ENCODE data around the gene UBE2I. TPM values are rescaled to one million over a fixed set of nuclear protein-coding genes. Genes with fewer than 3 reads are reported as not detected.
"Not testable (repeated sequence)": the region's sequence is repeated elsewhere in the genome, so short reads cannot be mapped to it uniquely, and the experiment has no call there.

The UBE2I gene
- polyA plus RNA-seq, 3 donors = 33.1 to 65.3 (median 52.4) TPM

DNA sequence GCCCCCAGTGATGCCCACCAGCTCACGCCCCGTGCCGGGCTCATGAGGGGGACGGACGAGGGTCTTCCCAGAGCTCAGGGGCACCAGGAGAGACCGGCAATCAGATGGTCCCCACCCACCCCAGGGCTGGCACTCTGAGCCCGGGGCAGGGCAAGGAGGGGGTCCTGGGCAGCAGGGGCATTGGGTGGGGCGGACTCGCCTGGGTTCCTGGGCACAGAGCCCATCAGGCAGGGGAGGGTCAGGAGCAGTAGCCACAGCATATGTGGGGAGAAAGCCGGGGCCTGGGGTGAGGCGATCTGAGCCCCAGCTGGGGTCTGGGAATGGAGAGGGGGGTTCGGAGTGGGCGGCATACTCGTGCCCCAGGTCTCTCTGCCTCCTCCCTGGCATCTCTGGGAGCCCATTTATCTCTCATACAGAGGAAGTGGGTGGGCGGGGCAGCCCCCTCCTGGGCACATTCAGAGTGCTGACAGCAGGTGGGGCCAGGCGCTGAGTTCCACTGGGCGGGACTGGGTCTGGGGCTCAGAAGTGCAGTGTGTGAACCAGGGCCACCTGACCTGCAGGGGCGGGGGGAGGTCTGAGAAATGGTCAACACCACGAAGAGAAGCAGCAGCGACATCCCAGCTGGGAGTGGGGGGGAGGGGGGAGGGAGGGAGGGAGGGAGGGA lies 20.5 kb upstream of the UBE2I start:
- H3K27ac ChIP-seq (ENCODE audit: low read depth, low read length) = no peak overlapping the region
- 21 to 35% (median 34%) methylated on average over 18 to 20 of the region's 20 CpGs for WGBS, 3 donors

DNA sequence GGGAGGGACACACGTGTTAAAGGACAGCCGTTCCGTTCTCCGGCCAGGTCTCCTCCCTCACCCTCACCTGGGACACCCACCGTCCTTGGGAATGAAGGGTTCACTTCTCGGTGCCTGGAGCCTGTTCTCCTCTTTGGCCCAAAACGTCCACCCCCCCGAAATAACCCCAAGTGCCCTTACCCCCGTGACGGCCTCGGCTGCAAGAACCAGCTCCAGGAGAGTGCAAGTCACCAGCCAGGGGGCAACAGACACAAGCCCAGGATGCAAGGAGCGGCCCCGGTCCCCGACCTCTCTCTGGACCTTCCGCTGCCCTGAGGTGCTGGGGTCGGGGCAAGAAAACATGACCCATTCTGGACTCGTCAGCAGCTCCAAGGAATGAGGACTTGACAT lies 20.0 kb upstream of the UBE2I start:
- 5 to 12% (median 9%) methylated on average over 17 of the region's 17 CpGs for WGBS, 3 donors
- H3K27ac ChIP-seq (ENCODE audit: low read depth, low read length) = no peak overlapping the region

DNA sequence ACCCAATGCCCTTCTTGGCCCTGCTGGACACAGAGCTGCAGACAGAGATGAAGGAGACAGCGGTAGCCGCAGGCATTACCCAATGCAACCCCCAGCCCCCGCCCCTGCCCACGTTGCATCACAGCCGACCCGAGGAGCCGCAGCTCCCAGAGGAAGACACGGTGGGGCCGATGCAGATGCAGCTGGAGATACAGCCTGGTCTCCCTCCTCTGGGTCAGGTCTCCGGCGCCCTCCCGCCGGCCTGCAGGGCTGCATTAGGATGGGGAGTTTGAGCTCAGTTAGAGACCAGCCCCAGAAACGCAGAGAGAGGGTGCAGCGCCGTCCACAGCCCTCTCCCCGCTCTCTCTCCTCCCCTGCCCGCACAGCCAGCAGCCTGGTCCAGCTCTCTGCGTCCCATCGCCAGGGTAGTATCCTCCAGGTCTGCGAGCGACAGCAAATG lies 19.4 kb upstream of the UBE2I start:
- 11 to 52% (median 21%) methylated on average over 22 of the region's 22 CpGs for WGBS, 3 donors
- no peak overlapping the region for H3K27ac ChIP-seq (ENCODE audit: low read depth, low read length)

DNA sequence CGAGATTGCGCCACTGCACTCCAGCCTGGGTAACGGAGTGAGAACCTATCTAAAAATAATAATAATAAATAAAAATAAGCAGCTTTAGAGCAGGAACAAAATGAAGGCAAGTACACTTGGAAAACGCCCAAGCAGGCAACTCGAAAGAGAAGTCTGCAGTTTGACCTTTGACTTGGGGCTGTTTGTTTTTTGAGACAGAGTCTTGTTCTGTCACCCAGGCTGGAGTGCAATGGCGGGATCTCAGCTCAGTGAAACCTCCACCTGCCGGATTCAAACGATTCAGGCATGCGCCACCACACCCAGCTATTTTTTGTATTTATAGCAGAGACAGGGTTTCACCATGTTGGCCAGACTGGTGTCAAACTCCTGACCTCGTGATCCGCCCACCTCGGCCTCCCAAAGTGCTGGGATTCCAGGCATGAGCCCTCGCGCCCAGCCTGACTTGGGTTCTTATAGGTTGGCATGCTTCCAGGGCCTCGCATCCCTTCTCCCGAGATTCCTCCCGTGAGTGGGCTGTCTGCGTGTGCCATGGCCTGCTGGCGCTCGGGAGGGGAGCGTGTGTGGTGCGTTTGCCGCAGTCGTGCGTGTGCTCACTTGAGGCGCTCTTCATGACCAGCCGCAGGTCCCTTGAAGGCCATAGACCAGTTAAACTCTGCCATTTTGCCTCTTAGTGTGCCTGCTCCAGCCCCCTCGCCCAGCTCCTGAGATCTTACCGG lies 18.4 kb upstream of the UBE2I start:
- H3K27ac ChIP-seq (ENCODE audit: low read depth, low read length) = no peak overlapping the region
- 54 to 60% (median 55%) methylated on average over 29 of the region's 29 CpGs for WGBS, 3 donors

DNA sequence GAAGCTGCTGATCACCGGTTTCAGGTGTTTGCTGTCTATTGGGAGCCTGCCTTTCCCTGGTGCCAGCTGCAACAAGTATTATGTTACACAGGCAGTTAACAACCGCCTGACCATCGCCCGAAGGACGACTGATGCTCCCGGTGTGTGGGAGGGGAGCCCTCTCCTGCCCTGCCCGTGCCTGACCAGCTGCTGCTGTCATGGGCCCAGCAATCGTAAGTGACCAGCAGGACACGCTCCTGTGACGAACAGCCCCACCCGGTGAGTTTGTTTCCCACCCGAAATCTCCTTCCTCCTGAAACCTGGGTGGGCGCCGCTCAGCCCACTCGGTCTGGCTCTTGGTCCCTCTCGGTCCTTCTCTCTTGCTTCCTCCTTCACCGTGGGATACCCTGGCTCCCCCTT lies 17.9 kb upstream of the UBE2I start:
- no peak overlapping the region for H3K27ac ChIP-seq (ENCODE audit: low read depth, low read length)
- WGBS, 3 donors = 48 to 58% (median 53%) methylated on average over 17 of the region's 17 CpGs

DNA sequence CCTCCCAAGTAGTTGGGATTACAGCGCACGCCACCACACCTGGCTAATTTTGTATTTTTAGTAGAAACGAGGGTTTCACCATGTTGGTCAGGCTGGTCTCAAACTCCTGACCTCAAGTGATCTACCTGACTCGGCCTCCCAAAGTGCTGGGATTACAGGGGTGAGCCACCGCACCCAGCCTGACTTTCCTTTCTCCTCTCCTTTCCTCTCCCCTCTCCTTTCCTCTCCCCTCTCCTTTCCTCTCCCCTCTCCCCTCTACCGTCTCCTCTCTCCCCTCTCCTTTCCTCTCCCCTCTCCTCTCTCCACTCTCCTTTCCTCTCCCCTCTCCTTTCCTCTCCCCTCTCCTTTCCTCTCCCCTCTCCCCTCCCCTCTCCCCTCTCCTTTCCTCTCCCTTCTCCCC lies 17.2 kb upstream of the UBE2I start:
- not testable (repeated sequence) for H3K27ac ChIP-seq (ENCODE audit: low read depth, low read length)
- WGBS, 3 donors = 69 to 76% (median 75%) methylated on average over 6 of the region's 6 CpGs

DNA sequence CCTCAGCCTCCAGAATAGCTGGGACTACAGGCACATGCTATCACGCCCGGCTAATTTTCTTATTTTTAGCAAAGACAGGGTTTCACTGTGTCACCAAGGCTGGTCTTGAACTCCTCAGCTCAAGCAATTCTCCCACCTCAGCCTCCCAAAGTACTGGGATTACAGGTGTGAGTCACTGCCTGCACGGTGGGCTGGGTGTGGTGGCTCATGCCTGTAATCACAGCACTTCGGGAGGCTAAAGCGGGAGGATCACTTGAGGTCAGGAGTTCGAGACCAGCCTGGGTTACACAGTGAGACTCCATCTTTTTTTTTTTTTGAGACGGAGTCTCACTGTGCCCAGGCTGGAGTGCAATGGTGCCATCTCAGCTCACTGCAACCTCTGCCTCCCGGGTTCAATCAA lies 16.6 kb upstream of the UBE2I start:
- not testable (repeated sequence) for H3K27ac ChIP-seq (ENCODE audit: low read depth, low read length)
- 80 to 84% (median 83%) methylated on average over 7 to 8 of the region's 8 CpGs for WGBS, 3 donors

DNA sequence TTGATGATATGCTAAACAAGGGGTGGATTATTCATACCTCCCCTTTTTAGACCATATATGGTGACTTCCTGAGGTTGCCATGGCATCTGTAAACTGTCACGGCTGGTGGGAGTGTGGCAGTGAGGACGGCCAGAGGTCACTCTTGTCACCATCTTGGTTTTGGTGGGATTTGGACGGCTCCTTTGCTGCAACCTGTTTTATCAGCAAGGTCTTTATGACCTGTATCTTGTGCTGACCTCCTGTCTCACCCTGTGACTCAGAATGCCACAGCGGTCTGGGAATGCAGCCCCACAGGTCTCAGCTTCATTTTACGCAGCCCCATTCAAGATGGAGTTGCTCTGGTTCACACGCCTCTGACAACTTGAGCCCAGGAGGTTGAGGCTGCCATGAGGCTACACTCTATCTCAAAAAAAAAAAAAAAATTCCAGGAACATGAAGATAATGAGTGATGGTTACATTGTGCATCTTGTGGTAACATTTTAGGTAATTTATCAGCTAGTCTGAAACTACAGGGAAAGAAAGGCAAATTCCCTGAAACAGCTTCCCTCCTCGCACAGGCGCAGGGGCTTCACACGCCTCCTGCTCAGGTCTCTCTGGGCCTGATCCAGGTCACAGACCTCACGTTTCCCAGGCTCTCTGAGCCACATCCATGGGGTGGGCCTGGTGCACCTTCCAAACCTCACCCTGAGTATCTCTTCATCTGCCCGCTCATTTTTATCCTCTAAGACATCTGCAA lies 15.3 kb upstream of the UBE2I start:
- 72 to 74% (median 73%) methylated on average over 11 of the region's 11 CpGs for WGBS, 3 donors
- no peak overlapping the region for H3K27ac ChIP-seq (ENCODE audit: low read depth, low read length)

DNA sequence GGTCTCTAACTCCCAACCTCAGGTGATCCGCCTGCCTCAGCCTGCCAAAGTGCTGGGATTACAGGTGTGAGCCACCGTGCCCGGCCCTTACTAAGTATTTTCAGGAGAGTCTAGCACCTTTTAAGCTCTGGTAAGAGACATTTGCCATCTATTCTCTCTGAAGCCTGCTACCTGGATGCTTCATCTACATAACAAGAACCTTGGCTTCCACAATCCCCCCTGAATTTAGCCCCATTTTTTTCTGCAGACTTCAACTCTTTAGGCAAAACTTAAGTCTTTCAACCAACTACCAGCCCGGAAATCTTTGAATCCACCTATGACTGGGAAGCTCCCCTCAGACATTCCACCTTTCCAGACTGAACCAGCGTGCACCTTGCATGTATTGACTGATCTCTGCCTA lies 14.0 kb upstream of the UBE2I start:
- H3K27ac ChIP-seq (ENCODE audit: low read depth, low read length) = no peak overlapping the region
- 56 to 78% (median 64%) methylated on average over 5 of the region's 5 CpGs for WGBS, 3 donors

DNA sequence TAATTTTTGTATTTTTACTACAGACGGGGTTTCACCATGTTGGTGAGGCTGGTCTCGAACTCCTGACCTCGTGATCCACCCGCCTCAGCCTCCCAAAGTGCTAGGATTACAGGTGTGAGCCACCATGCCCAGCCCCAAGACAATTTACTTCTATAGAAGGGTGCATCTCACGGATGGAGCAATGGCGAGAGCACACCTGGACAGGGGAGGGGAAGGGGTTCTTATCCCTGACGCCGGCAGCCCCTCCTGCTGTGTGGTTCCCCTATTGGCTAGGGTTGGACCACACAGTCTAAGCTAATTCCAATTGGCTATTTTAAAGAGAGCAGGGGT lies 12.8 kb upstream of the UBE2I start:
- 78 to 86% (median 79%) methylated on average over 8 of the region's 8 CpGs for WGBS, 3 donors
- not testable (repeated sequence) for H3K27ac ChIP-seq (ENCODE audit: low read depth, low read length)

DNA sequence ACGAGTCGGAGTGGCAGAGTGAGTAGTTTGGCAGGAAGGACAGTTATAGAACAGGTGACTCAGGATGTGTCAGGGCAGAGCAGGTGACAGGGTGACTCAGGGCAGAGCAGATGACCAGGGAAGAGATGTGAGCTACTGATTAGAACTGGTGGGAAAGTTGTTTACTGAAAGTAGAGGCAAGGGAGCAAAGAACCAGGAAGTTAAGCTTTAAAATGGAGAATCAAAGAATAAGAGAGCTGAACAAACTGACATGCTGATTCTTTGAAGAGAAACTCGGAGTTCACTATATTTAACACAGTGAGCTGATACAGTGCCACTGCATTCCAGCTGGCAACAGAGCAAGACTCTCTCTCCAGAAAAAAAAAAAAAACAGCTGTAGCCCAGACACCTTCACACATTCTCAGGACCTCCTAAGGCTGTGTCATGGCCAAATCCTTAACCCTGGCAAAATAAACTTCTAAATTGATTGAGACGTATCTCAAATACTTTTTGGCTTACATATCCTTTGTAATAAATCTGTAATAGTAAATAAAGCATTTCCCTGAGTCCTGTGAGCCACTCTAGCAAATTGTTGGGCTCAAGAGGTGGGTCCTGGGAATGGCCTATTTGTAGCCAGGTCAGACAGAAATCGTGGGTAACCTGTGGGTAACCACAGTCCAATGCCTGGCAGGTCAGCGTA lies 12.3 kb upstream of the UBE2I start:
- H3K27ac ChIP-seq (ENCODE audit: low read depth, low read length) = no peak overlapping the region
- 27 to 56% (median 53%) methylated on average over 6 of the region's 6 CpGs for WGBS, 3 donors

DNA sequence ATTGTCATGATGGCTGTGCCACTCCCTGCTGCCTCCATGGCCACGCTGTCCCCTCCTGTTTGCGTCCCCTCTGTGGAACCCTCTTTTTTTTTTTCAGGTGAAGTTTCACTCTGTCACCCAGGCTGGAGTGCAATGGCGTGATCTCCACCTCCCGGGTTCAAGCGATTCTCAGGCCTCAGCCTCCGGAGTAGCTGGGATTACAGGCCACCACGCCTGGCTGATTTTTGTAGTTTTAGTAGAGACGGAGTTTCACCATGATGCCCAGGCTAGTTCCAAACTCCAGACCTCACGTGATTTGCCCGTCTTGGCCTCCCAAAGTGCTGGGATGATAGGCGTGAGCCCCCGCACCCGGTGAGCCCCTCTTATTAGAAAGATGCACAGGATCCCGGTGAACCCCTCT lies 11.0 kb upstream of the UBE2I start:
- 89 to 90% (median 90%) methylated on average over 14 of the region's 14 CpGs for WGBS, 3 donors
- H3K27ac ChIP-seq (ENCODE audit: low read depth, low read length) = no peak overlapping the region

DNA sequence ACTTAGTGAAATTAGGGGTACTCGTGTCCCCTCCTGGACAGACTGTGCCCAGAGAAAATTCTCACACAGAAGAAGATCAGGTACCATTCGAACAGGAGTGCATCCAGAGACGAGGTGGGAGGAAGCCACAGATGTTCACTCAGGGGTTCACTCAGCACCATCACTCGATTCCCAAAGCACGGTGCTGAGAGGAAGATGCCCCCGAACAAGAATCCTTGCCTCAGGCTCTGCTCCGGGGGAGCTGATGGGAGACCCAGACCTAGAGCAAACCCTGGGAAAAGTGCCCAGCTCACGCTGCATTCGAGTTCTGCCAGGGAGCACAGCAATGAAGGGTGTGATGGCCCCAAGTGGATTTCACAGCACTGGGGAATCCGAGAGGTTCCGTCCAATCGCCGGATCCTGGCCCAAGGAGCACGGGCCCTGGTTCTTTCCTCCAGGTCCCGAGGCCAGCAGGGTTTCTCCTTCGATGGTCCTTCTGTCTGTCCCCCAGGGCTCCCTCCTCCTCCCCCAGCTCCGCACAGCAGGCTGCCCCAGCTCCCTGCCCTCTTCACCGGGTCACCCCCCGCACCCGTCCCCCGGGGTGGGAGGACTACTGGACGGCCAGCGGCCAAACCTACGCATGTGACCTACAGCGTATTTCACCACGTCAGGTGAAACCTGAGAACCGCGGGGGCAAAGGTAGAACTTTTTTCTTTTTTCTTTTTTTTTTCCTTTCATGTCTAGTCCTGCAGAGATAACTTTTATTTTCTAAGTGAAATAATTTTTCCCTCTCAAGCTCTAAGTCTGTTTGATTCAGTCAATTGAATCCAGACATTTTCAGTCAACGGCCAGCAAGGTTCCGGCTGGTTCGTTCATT lies 10.2 kb upstream of the UBE2I start:
- H3K27ac ChIP-seq (ENCODE audit: low read depth, low read length) = no peak overlapping the region
- WGBS, 3 donors = 46 to 71% (median 59%) methylated on average over 31 of the region's 31 CpGs

DNA sequence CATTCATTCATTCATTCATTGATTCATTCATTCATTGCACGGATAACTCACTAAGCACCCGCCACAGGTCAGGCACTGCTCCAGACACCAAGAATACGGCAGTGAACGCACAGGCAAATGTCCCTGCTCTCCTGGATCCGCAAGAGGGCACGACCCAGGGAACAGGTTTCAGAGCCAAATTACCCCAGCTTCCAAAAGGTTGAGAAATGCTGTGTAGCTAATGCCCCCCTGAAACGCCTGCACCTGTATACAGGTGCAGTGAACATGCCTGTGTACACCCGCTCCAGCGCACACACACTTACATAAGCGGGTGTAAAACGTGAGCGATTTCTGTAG lies 9.6 kb upstream of the UBE2I start:
- H3K27ac ChIP-seq (ENCODE audit: low read depth, low read length) = no peak overlapping the region
- WGBS, 3 donors = 53 to 81% (median 80%) methylated on average over 12 of the region's 12 CpGs

DNA sequence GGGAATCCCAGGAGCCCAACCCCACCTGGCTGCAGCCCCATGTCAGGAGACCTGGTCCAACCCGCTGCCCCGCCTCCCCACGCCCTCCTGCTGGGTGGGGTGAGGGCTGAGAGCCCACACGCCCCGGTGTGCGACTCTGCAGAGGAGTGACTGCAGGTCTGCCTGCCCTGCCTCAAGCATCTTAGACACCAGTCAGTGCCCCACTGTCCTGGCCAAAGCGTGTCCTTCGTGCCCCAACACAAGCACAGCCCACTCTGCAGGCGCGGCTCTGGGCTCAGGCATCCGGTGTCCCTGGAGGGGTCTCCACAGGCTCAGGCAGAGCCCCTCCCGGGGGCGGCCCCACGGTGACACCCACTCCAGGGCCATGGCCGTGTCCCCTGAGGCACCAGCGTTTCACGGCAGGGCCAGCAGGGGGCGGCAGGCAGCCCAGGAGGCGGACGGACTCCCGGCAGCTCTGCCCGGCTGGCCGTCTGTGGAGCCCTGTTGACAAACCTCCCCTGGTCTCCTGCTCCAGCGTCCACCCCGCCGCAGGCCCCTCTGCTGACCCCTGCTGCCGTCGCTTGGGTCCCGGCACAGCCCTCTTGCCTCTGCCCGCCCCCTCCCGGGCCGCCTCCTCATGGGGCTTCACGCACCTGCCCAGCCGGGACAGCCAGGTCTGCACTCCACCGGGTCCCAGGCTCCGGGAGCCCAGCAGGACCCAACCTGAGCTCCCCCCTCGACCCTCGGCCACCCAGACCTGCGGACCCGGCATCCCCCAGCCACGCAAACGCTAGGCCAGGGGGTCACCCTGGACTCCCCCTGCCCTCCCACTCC lies 8.6 kb upstream of the UBE2I start:
- no peak overlapping the region for H3K27ac ChIP-seq (ENCODE audit: low read depth, low read length)
- WGBS, 3 donors = 5 to 11% (median 11%) methylated on average over 41 to 42 of the region's 42 CpGs

DNA sequence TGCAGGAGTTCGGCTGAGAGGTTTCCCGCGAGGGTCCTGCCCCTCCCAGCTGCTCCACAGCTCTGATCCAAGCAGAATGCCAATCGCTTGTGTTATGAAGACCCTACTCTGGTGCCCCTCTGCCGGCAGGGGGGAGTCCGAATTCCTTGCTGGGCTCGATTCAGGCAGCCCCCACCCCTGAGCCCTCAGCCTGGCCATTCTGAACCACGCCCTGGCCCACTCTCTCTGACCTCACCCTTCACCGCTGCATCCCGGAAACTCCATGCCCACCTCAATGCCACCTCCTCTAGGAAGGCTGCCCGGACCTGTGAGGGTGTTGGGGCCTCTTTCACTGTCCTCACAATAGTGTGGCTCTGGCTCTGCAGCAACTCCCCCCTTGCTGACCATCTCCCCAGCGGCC lies 7.9 kb upstream of the UBE2I start:
- no peak overlapping the region for H3K27ac ChIP-seq (ENCODE audit: low read depth, low read length)
- WGBS, 3 donors = 76 to 79% (median 76%) methylated on average over 10 to 12 of the region's 12 CpGs

DNA sequence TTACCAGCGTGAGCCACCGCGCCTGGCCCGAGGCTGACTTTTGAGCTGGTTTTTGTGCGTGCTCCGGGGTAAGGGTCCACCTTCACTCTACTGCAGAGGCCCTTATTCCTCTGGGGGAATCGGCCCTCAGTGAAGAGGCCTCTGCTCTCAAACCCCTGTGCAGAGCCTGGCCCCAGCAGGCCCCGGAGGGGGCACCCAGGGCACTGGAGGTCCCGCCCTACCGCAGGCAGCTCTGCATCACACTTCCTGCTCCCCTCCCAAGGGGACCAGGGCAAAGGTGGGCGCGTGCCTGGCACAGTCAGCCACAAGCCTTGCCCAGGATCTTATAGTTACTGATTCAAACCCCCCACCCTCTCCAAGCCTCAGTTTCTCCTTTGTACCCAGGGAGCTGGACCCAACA lies 3.6 kb upstream of the UBE2I start:
- 70 to 78% (median 76%) methylated on average over 12 of the region's 12 CpGs for WGBS, 3 donors
- H3K27ac ChIP-seq (ENCODE audit: low read depth, low read length) = no peak overlapping the region

DNA sequence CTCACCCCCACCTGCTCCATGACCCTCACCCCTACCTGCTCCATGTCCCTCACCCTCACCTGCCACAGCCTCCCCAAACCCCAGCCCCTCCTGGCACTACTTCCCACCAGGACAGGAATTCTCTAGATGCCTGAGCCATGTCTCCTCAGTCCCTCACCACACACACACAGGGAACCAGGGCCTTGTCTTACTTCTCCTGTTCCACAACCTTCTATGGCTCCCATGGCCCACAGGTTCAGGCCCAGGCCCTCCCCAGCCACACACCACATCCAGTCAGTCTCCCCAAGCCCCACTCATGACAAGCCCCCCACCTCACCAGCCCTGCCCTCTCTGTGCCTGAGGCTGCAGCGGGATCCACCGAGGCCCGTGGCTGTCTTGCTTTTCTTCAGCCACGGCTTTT lies 3.1 kb upstream of the UBE2I start:
- no peak overlapping the region for H3K27ac ChIP-seq (ENCODE audit: low read depth, low read length)
- 65 to 72% (median 67%) methylated on average over 4 of the region's 4 CpGs for WGBS, 3 donors
